K562 (cell line): Measurements from ENCODE around the gene DCTN5. TPM values are rescaled to one million over a fixed set of nuclear protein-coding genes. Genes with fewer than 3 reads are reported as not detected.

Source experiments
- ATAC-seq: fragments of 200-7000 bp; cut with Tn5 transposase; 3 replicates; pipeline ENCODE4 v1.9.1; 2020; ENCODE audit warnings: moderate library complexity
- BruUV-seq: library from RNA; stranded (reverse); fragments of 400-500 nt; replicated peaks from 2 replicates; lab custom pipeline; 2021; lab: Mats Ljungman, UMichigan
- CTCF ChIA-PET: fragments of 300-600 bp; formaldehyde crosslinking; extraction: SDS; loops from one replicate; lab custom pipeline; 2021; ENCODE audit warnings: low intra/inter-chr PET ratio; lab: Yijun Ruan, JAX
- POLR2A ChIA-PET: fragments of 300-600, 350-650 bp; sonication (Branson Sonifier 250); formaldehyde crosslinking; extraction: SDS; loops from one replicate; lab custom pipeline; 2021; ENCODE audit warnings: antibody characterized with exemption, inconsistent platforms; lab: Yijun Ruan, JAX
- DNase-seq, 4 experiments: peaks; one replicate each; pipeline versions ENCODE4 v3.0.0 to v3.0.0-alpha.2; 2011 to 2018; ENCODE audit warnings: low spot score in 3 of 4, mixed read lengths in 3 of 4; ENCODE audit errors: extremely low read depth in 1 of 4
- FAIRE-seq: peaks from 2 replicates; lab custom pipeline; 2011; peaks lifted over from hg19 to GRCh38; lab: Jason Lieb, UNC
- H2AFZ ChIP-seq: 2 replicates; pipeline ENCODE4 v1.6.0; 2011; ENCODE audit warnings: low read depth, low read length, control low read depth, inconsistent platforms
- H3K27ac ChIP-seq: fragments of 200-600 bp; 3 replicates; pipeline ENCODE4 v1.8.0; 2011; ENCODE audit warnings: low read depth, mild to moderate bottlenecking, control low read depth, inconsistent platforms, low read length, moderate library complexity, mixed read lengths; ENCODE audit errors: extremely low read depth
- H3K27me3 ChIP-seq, 2 experiments: fragments of 300-600 bp in 1 of 2; 2 replicates in 1 of 2; 3 replicates in 1 of 2; pipeline versions ENCODE4 v1.6.0 to v1.8.0; 2011; ENCODE audit warnings: inconsistent platforms in 2 of 2, low read length in 2 of 2, mild to moderate bottlenecking in 1 of 2, mixed read lengths in 1 of 2, moderate library complexity in 1 of 2; ENCODE audit not compliant: control insufficient read depth in 2 of 2, insufficient read depth in 2 of 2
- H3K36me3 ChIP-seq: fragments of 300-600 bp; 3 replicates; pipeline ENCODE4 v1.8.0; 2011; ENCODE audit warnings: mild to moderate bottlenecking, low read length, inconsistent platforms; ENCODE audit not compliant: control insufficient read depth, insufficient read depth
- H3K4me1 ChIP-seq, 2 experiments: fragments of 200-600 bp in 1 of 2; replicated peaks in 1 of 2; 2 replicates in 1 of 2; 3 replicates in 1 of 2; pipeline versions ENCODE4 v1.5.1 to v1.8.0; 2011; ENCODE audit warnings: inconsistent platforms in 2 of 2, low read length in 2 of 2, mild to moderate bottlenecking in 1 of 2, mixed read lengths in 1 of 2, moderate library complexity in 1 of 2; ENCODE audit not compliant: control insufficient read depth in 2 of 2, insufficient read depth in 2 of 2
- H3K4me2 ChIP-seq: 2 replicates; pipeline ENCODE4 v1.6.1; 2011; ENCODE audit warnings: low read length, control low read depth, inconsistent platforms, mixed read lengths; ENCODE audit not compliant: insufficient read depth
- H3K4me3 ChIP-seq: fragments of 200-600 bp; sonication (generic), shearing (Covaris generic); 2 replicates; pipeline ENCODE4 v1.5.1; 2016; ENCODE audit warnings: control low read depth, inconsistent platforms
- H3K79me2 ChIP-seq: fragments of 200-600 bp; 3 replicates; pipeline ENCODE4 v1.8.0; 2011; ENCODE audit warnings: low read length, inconsistent platforms; ENCODE audit not compliant: control insufficient read depth, insufficient read depth
- H3K9ac ChIP-seq, 2 experiments: 2 replicates each; pipeline versions ENCODE4 v1.6.0 to v1.6.1; 2011; ENCODE audit warnings: low read depth in 2 of 2, low read length in 2 of 2, control low read depth in 1 of 2, inconsistent platforms in 1 of 2, mild to moderate bottlenecking in 1 of 2, mixed read lengths in 1 of 2; ENCODE audit not compliant: insufficient read depth in 1 of 2
- H3K9me1 ChIP-seq: one replicate; pipeline ENCODE4 v1.6.0; 2011; ENCODE audit warnings: inconsistent platforms, mild to moderate bottlenecking, low read length, moderate library complexity; ENCODE audit not compliant: control insufficient read depth, insufficient read depth
- H3K9me3 ChIP-seq: replicated peaks from 2 replicates; pipeline ENCODE4 v1.5.1; 2011; ENCODE audit warnings: low read depth, low read length, inconsistent platforms; ENCODE audit not compliant: control insufficient read depth, insufficient read depth
- H4K20me1 ChIP-seq: replicated peaks from 2 replicates; pipeline ENCODE4 v1.6.1; 2011; ENCODE audit warnings: low read length, inconsistent platforms, mixed read lengths; ENCODE audit not compliant: control insufficient read depth, insufficient read depth
- GTF2A2 ChIP-seq: IDR thresholded peaks from 2 replicates; pipeline ENCODE4 v1.6.1; 2016; ENCODE audit warnings: mild to moderate bottlenecking, missing genetic modification characterization, missing compliant biosample characterization
- PTRF ChIP-seq: fragments of 450-650 bp; IDR thresholded peaks from 2 replicates; pipeline ENCODE4 v1.6.1; 2016; ENCODE audit warnings: mild to moderate bottlenecking, missing genetic modification characterization, missing compliant biosample characterization
- RFX1 ChIP-seq: fragments of 450-650 bp; IDR thresholded peaks from 2 replicates; pipeline ENCODE4 v1.6.1; 2016; ENCODE audit warnings: mild to moderate bottlenecking, moderate library complexity
- SREBF2 ChIP-seq: sonication (generic); formaldehyde crosslinking; IDR thresholded peaks from 2 replicates; pipeline ENCODE4 v1.4.0; 2020; ENCODE audit warnings: mild to moderate bottlenecking, missing genetic modification reagents
- TEAD1 ChIP-seq, 2 experiments: fragments of 450-650 bp in 1 of 2; sonication (generic) in 1 of 2; formaldehyde crosslinking; IDR thresholded peaks; 2 replicates each; pipeline versions ENCODE4 v1.4.0 to v1.8.0; 2020 to 2022; ENCODE audit warnings: mild to moderate bottlenecking in 2 of 2, missing genetic modification reagents in 1 of 2
- ZKSCAN1 ChIP-seq: fragments of 150-350 bp; IDR thresholded peaks from 2 replicates; pipeline ENCODE4 v1.6.1; 2016; ENCODE audit warnings: low read depth, low read length
- ZNF184 ChIP-seq: sonication (generic); formaldehyde crosslinking; IDR thresholded peaks from 2 replicates; pipeline ENCODE4 v1.5.0; 2020; ENCODE audit warnings: missing genetic modification reagents
- ZNF324 ChIP-seq: fragments of 250-450 bp; sonication (Bioruptor Pico); IDR thresholded peaks from 2 replicates; pipeline ENCODE4 v1.4.0; 2020; ENCODE audit warnings: mild to moderate bottlenecking
- WGBS: fragments of 100-300 bp; shearing (Covaris generic); methylation state at CpG from one replicate; pipeline ENCODE4 v1.1.6; 2016; ENCODE audit warnings: low coverage, mixed read lengths; ENCODE audit not compliant: insufficient coverage; ENCODE audit errors: missing lambda C conversion rate; 5-methylcytosine and 5-hydroxymethylcytosine counted together
- in situ Hi-C: fragments of 300-500 bp; cut with MboI; formaldehyde crosslinking; loops from 4 replicates; pipeline ENCODE4 v1.15.0; 2018; ENCODE audit warnings: inconsistent platforms, mixed read lengths
- intact Hi-C: fragments of 100-400 bp; cut with micrococcal nuclease; formaldehyde crosslinking; loops from 2 replicates; pipeline ENCODE4 v1.14.2; 2022
- polyA plus RNA-seq, 8 experiments: library from polyadenylated mRNA; depleted of rRNA in 4 of 8; stranded (reverse) in 5 of 8; unstranded in 3 of 8; fragments of >200 nt; fragmentation: Nextera tagmentation in 2 of 8; fragmentation: Illumina TruSeq in 1 of 8; extraction: Ambion mirVana in 2 of 8; extraction: Trizol in 1 of 8; gene quantifications; 2 replicates each; pipeline versions ENCODE4 v1.2.1 to v1.2.3, GENCODE V29; 2011 to 2014; ENCODE audit warnings: inconsistent platforms in 1 of 8, missing spikeins in 1 of 8
- total RNA-seq, 7 experiments: library from RNA; depleted of rRNA in 6 of 7; stranded (reverse); fragments of >200 nt in 6 of 7; fragmentation: Illumina TruSeq in 2 of 7; extraction: Trizol in 2 of 7; gene quantifications; 2 replicates each; pipeline versions ENCODE4 v1.2.1 to v1.2.3, GENCODE V29; 2011 to 2021; ENCODE audit warnings: low replicate concordance in 1 of 7
- TF ChIP-seq, protein P1 (sequence below): fragments of 450-650 bp; IDR thresholded peaks from 2 replicates; pipeline ENCODE4 v1.6.1; 2016
- TF ChIP-seq, protein P2 (sequence below): fragments of 450-650 bp; conservative IDR thresholded peaks from 2 replicates; pipeline ENCODE4 v1.6.1; 2016; ENCODE audit warnings: missing genetic modification characterization, low read depth, mild to moderate bottlenecking, missing compliant biosample characterization, moderate library complexity
- TF ChIP-seq, protein P3 (sequence below): IDR thresholded peaks from 2 replicates; pipeline ENCODE4 v1.6.1; 2014; ENCODE audit warnings: antibody characterized with exemption

DCTN5 gene
- total and polyA plus RNA-seq, 9 of the 15 experiments (the other 6 are each of a cell fraction or from before 2014, with no cell fraction given), result 35.8 to 149 (median 75.9) TPM

GRCh38 chr16:23642246-23642774, 1.0 kb downstream of the DCTN5 start:
- H3K4me3 ChIP-seq, result peak overlapping the region; percentile 85
- no peak for FAIRE-seq
- peak overlapping the region; percentile 96 for H3K4me2 ChIP-seq
- H3K27me3 ChIP-seq, result no peaks in the 10 kb centered on the region
- peaks cover 8 to 15% of the 10 kb centered on the region in 2 experiments; a peak in 4 of 5 replicates for H3K4me1 ChIP-seq
- no peak for ATAC-seq
- peak overlapping the region; percentile 89 for H3K27ac ChIP-seq
- WGBS, result 4% methylated on average over 14 of the region's 14 CpGs
- H3K9ac ChIP-seq, result peak overlapping the region; percentile 93 to 95
- H4K20me1 ChIP-seq, result no peaks in the 10 kb centered on the region
- H3K36me3 ChIP-seq, result peaks cover 42% of the 10 kb centered on the region
- no peaks in the 10 kb centered on the region for H3K9me3 ChIP-seq
- H3K79me2 ChIP-seq, result peaks cover 55% of the 10 kb centered on the region
- no TSS peak for BruUV-seq
- TF ChIP-seq ZKSCAN1, result no peak
- no peak for TF ChIP-seq GTF2A2 (tag)
- no peak for TF ChIP-seq ZNF184 (CRISPR knock-in tag)
- TF ChIP-seq, protein P1, sequence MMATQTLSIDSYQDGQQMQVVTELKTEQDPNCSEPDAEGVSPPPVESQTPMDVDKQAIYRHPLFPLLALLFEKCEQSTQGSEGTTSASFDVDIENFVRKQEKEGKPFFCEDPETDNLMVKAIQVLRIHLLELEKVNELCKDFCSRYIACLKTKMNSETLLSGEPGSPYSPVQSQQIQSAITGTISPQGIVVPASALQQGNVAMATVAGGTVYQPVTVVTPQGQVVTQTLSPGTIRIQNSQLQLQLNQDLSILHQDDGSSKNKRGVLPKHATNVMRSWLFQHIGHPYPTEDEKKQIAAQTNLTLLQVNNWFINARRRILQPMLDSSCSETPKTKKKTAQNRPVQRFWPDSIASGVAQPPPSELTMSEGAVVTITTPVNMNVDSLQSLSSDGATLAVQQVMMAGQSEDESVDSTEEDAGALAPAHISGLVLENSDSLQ, result no peak
- TF ChIP-seq SREBF2 (CRISPR knock-in tag), result no peak
- no peak for TF ChIP-seq ZNF324 (CRISPR knock-in tag)
- TF ChIP-seq, protein P2, sequence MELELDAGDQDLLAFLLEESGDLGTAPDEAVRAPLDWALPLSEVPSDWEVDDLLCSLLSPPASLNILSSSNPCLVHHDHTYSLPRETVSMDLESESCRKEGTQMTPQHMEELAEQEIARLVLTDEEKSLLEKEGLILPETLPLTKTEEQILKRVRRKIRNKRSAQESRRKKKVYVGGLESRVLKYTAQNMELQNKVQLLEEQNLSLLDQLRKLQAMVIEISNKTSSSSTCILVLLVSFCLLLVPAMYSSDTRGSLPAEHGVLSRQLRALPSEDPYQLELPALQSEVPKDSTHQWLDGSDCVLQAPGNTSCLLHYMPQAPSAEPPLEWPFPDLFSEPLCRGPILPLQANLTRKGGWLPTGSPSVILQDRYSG (tag), result no peak
- TF ChIP-seq TEAD1 (CRISPR knock-in tag; IDR thresholded peaks at IDR 0.05), result no peak
- TF ChIP-seq PTRF (tag), result no peak
- TF ChIP-seq, protein P3, sequence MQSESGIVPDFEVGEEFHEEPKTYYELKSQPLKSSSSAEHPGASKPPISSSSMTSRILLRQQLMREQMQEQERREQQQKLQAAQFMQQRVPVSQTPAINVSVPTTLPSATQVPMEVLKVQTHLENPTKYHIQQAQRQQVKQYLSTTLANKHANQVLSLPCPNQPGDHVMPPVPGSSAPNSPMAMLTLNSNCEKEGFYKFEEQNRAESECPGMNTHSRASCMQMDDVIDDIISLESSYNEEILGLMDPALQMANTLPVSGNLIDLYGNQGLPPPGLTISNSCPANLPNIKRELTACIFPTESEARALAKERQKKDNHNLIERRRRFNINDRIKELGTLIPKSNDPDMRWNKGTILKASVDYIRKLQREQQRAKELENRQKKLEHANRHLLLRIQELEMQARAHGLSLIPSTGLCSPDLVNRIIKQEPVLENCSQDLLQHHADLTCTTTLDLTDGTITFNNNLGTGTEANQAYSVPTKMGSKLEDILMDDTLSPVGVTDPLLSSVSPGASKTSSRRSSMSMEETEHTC, result no peak
- no peak for TF ChIP-seq RFX1
- H3K9me1 ChIP-seq, result no peaks in the 10 kb centered on the region
- intact Hi-C loops, result no loop called here
- in situ Hi-C loops, result no loop called here
- POLR2A ChIA-PET, result interaction anchor here (0.6 to 1.8 kb wide), 6 partner anchors 9 to 218 kb away, joined by 3 to 6 read pairs (median 4); no protein-coding TSS in a partner anchor
- DNase-seq, result peak in 1 of 4 experiments; percentile 7
- peak overlapping the region; percentile 48; the same call in 1 of the 2 replicates for H2AFZ ChIP-seq
- CTCF ChIA-PET, result no interaction called here
